Naive B cell (primary cell): ENCODE measurements around the gene TSNAXIP1. TPM values are rescaled to one million over a fixed set of nuclear protein-coding genes. Genes with fewer than 3 reads are reported as not detected.

ENCODE experiments used
- ATAC-seq, 2 donors: fragments of 150-1000 bp; cut with Tn5 transposase; 2 replicates each; pipeline ENCODE4 v1.10.0; 2021; ENCODE audit warnings: low read depth in 2 of 2, mild to moderate bottlenecking in 2 of 2, moderate library complexity in 2 of 2
- DNase-seq: peaks from one replicate; pipeline ENCODE4 v3.0.0; 2022
- H3K27ac Mint-ChIP-seq, 6 donors: one replicate each; pipeline ENCODE4 v1.8.0; 2020 to 2022; ENCODE audit warnings: mild to moderate bottlenecking in 6 of 6, mixed read lengths in 6 of 6, moderate library complexity in 5 of 6, inconsistent platforms in 2 of 6
- H3K27me3 Mint-ChIP-seq, 3 donors: one replicate each; pipeline ENCODE4 v1.8.0; 2021 to 2022; ENCODE audit warnings: mixed read lengths in 3 of 3, mild to moderate bottlenecking in 1 of 3
- H3K36me3 Mint-ChIP-seq, 2 donors: one replicate each; pipeline ENCODE4 v1.8.0; 2020 to 2022; ENCODE audit warnings: mixed read lengths in 2 of 2, inconsistent platforms in 1 of 2, mild to moderate bottlenecking in 1 of 2
- H3K4me1 Mint-ChIP-seq, 3 donors: one replicate each; pipeline ENCODE4 v1.8.0; 2020 to 2022; ENCODE audit warnings: mixed read lengths in 3 of 3, inconsistent platforms in 1 of 3, mild to moderate bottlenecking in 1 of 3, moderate library complexity in 1 of 3
- H3K4me3 Mint-ChIP-seq, 8 donors: one replicate each; pipeline ENCODE4 v1.8.0; 2020 to 2022; ENCODE audit warnings: mild to moderate bottlenecking in 8 of 8, mixed read lengths in 8 of 8, moderate library complexity in 8 of 8, inconsistent platforms in 2 of 8
- H3K9me3 Mint-ChIP-seq, 7 donors: one replicate each; pipeline ENCODE4 v1.8.0; 2020 to 2022; ENCODE audit warnings: mixed read lengths in 7 of 7, mild to moderate bottlenecking in 5 of 7, inconsistent platforms in 2 of 7, moderate library complexity in 1 of 7
- polyA plus RNA-seq, 6 donors: library from polyadenylated mRNA; unstranded; fragments of 300-500 nt; fragmentation: Illumina TruSeq; gene quantifications; one replicate each; pipeline ENCODE4 v1.2.3, GENCODE V29; 2021; ENCODE audit warnings: low read depth in 6 of 6

TSNAXIP1 gene
- polyA plus RNA-seq, 6 donors from 2014 or later = not detected

DNA sequence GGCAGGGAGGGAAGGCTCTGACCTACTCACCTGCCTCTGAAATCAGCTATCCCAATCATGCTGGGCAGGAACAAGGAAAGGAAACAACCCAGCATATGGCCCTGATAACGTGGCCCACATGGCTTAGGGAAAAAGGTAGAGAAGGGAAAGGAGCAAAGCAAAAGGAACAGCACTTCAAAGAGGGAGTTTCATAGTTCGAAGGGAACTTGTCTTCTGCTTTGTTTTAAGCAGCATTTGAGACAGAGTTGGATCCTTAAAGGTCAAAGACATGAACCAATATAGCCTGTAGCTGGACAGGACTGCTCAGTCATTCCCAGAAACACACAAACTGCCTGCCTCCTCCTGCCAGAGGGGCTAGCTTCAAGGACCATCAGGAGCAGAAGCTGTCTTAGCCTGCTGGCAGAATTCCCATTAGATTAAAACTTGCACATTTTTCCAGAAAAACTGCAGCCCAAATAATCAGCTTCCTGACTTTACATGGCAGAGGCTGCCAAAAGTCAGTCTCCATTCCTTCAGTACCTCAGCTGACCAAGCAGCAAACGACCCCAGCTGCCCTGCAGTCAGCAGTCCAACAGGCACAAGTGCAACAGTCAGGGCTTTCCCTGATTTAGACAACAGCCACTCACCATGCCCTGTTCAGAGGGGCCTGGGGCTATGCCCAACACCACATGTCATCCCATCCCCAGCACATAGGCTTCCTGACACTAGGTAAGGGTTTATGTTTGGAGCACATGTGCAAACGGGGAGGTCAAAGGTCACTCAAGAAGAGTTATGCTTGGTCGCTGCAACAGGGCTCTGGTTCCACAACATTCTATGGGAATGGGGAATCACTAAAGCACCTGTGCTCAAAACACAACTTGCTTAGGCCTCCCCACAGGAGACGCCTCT, 32.9 kb upstream of the TSNAXIP1 start:
- H3K27ac Mint-ChIP-seq = peak overlapping the region in 1 of 6 donors; percentile 86
- H3K4me1 Mint-ChIP-seq = peaks cover 0 to 34% (median 20%) of the 10 kb centered on the region in 3 donors
- H3K4me3 Mint-ChIP-seq = no peak overlapping the region
- H3K9me3 Mint-ChIP-seq = no peaks in the 10 kb centered on the region
- no peaks in the 10 kb centered on the region for H3K27me3 Mint-ChIP-seq
- ATAC-seq (no peak), DNase-seq (no peak)
- H3K36me3 Mint-ChIP-seq = peaks cover 0 to 8% of the 10 kb centered on the region in 2 donors

DNA sequence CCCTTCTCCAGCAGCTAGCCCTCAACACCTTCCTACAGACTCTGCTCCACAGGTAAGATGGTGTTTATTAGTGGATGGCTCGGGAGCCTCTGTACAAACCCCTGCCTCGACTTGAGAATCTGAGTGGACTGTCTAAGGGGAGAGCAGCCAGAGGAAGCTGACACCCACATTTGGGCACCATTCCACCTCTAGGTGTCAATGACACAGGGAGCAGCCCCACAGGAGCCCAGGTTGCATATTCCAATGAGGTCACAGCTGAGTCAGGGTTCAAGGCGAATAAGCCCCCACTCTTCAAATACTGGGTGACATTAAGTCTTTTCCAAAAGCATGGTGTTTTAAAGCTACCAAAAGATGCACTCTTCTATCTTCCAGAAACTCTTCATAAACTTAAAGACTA, 32.2 kb upstream of the TSNAXIP1 start:
- ATAC-seq = no peak

GRCh38 chr16:67775273-67775672, 31.4 kb upstream of the TSNAXIP1 start:
- ATAC-seq = no peak
- Mint-ChIP-seq H3K27ac (peak overlapping the region in 2 of 6 donors; percentile 32 to 33), H3K36me3 (peaks cover 0 to 8% of the 10 kb centered on the region in 2 donors), H3K4me1 (peaks cover 8 to 43% (median 34%) of the 10 kb centered on the region in 3 donors), H3K9me3 (no peaks in the 10 kb centered on the region), H3K27me3 (no peaks in the 10 kb centered on the region), H3K4me3 (no peak overlapping the region)
- DNase-seq = no peak

More for the DNA sequence above, 32.2 kb upstream of the TSNAXIP1 start:
- no peaks in the 10 kb centered on the region for H3K9me3 Mint-ChIP-seq
- peaks cover under 1 to 35% (median 26%) of the 10 kb centered on the region in 3 donors for H3K4me1 Mint-ChIP-seq
- H3K36me3 Mint-ChIP-seq = peaks cover 0 to 8% of the 10 kb centered on the region in 2 donors
- DNase-seq = no peak
- no peak overlapping the region for H3K4me3 Mint-ChIP-seq
- H3K27ac Mint-ChIP-seq = no peak overlapping the region
- H3K27me3 Mint-ChIP-seq = no peaks in the 10 kb centered on the region

GRCh38 chr16:67779256-67780014, 27.3 kb upstream of the TSNAXIP1 start:
- Mint-ChIP-seq H3K4me1 (peaks cover 23 to 51% (median 36%) of the 10 kb centered on the region in 3 donors), H3K27ac (peak overlapping the region; percentile 9 to 75 (median 40)), H3K27me3 (no peaks in the 10 kb centered on the region), H3K4me3 (peak overlapping the region in 1 of 8 donors; percentile 20), H3K9me3 (no peaks in the 10 kb centered on the region), H3K36me3 (no peaks in the 10 kb centered on the region)
- ATAC-seq = peak in 1 of 2 donors; percentile 25
- DNase-seq = no peak

GRCh38 chr16:67780847-67781564, 25.7 kb upstream of the TSNAXIP1 start:
- no peak for ATAC-seq
- Mint-ChIP-seq H3K4me1 (peaks cover 23 to 43% (median 29%) of the 10 kb centered on the region in 3 donors), H3K9me3 (no peaks in the 10 kb centered on the region), H3K27me3 (no peaks in the 10 kb centered on the region), H3K4me3 (no peak overlapping the region), H3K36me3 (no peaks in the 10 kb centered on the region), H3K27ac (peak overlapping the region in 4 of 6 donors; percentile 61 to 81 (median 70))
- DNase-seq = no peak

DNA sequence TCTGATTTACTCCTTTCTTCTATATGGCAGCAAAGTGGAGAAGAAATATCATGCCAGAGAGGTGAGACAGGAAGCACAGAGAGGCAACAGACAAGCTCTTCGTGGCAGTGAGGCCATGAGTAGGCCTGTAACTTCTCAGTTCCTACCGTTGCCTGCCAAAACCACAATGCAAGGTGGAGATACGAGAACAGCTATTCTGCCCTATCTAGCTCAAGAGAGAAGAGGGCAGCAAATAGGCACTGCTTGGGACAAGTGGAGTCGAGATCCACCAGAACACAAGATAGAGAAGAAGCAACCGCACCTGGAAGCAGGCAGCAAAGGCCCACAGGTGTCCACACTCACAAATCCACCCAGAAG, 25.1 kb upstream of the TSNAXIP1 start:
- ATAC-seq (peak; percentile 35 to 45), DNase-seq (no peak)
- Mint-ChIP-seq H3K9me3 (no peaks in the 10 kb centered on the region), H3K4me1 (peaks cover 28 to 48% (median 33%) of the 10 kb centered on the region in 3 donors), H3K27ac (peak overlapping the region in 5 of 6 donors; percentile 56 to 81 (median 69)), H3K36me3 (no peaks in the 10 kb centered on the region), H3K4me3 (peak overlapping the region in 1 of 8 donors; percentile 57), H3K27me3 (no peaks in the 10 kb centered on the region)

- no peaks in the 10 kb centered on the region for H3K27me3 Mint-ChIP-seq
- no peak for DNase-seq
Measured at GRCh38 chr16:67782567-67783352, 23.9 kb upstream of the TSNAXIP1 start.

DNA sequence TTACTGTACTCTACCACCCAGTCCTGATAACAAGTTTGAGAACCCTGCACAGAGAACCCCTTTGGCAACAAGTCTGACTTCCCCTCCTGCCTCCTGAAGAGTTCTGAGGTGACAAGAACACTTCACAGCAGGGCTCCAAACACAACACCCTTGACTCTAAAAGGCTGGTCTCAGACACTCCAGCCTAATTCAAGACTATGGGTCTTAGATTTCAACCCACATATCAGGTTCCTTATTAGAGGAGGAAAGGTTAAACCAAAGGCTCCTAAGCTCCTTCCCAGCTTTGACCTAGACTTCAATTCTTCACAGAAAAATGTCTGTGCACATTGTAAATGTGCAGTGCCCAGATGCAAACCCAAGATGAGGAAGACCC, 23.4 kb upstream of the TSNAXIP1 start:
- Mint-ChIP-seq H3K27me3 (no peaks in the 10 kb centered on the region), H3K4me3 (no peak overlapping the region), H3K36me3 (no peaks in the 10 kb centered on the region), H3K27ac (peak overlapping the region in 2 of 6 donors; percentile 24 to 61), H3K9me3 (no peaks in the 10 kb centered on the region), H3K4me1 (peaks cover 34 to 47% (median 42%) of the 10 kb centered on the region in 3 donors)
- DNase-seq (no peak), ATAC-seq (no peak)

More at GRCh38 chr16:67782567-67783352, 23.9 kb upstream of the TSNAXIP1 start:
- Mint-ChIP-seq H3K4me3 (no peak overlapping the region), H3K4me1 (peaks cover 34 to 48% (median 42%) of the 10 kb centered on the region in 3 donors), H3K9me3 (no peaks in the 10 kb centered on the region), H3K36me3 (no peaks in the 10 kb centered on the region), H3K27ac (peak overlapping the region in 2 of 6 donors; percentile 15 to 33)
- no peak for ATAC-seq

DNA sequence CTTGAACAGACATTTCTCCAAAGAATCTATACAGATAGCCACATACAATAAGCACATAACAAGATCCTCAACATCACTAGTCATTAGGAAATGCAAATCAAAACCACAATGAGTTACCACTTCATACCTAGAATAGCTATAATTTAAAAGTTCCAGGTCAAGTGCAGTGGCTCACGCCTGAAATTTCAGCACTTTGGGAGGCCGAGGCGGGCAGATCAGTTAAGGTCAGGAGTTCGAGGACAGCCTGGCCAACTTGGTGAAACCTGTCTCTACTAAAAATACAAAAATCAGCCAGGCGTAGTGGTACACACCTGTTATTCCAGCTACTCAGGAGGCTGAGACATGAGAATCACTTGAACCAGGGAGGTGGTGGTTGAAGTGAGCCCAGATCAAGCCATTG, 20.2 kb upstream of the TSNAXIP1 start:
- no peak for ATAC-seq

DNA sequence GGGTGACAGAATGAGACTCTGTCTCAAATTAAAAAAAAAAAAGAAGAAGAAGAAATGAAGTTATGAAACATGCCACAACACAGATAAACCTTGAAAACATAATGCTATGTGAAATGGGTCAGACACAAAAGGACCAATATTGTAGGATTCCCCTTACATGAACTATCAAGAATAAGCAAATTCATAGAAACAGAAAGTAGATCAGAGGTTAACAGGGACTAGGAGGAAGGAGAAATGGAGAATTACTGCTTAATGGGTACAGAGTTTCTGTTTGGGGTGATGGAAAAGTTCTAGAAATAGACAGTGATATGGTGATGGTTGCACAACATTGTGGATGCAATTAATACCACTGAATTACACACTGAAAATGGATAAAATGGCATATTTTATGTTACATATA, 16.6 kb upstream of the TSNAXIP1 start:
- H3K9me3 Mint-ChIP-seq = no peaks in the 10 kb centered on the region
- ATAC-seq = peak; percentile 41 to 49
- H3K4me3 Mint-ChIP-seq = peak overlapping the region in 1 of 8 donors; percentile 30
- DNase-seq = no peak
- H3K36me3 Mint-ChIP-seq = no peaks in the 10 kb centered on the region
- peak overlapping the region in 4 of 6 donors; percentile 39 to 71 (median 54) for H3K27ac Mint-ChIP-seq
- H3K27me3 Mint-ChIP-seq = no peaks in the 10 kb centered on the region
- H3K4me1 Mint-ChIP-seq = peaks cover 23 to 31% (median 29%) of the 10 kb centered on the region in 3 donors

More for the DNA sequence above, 20.2 kb upstream of the TSNAXIP1 start:
- Mint-ChIP-seq H3K9me3 (no peaks in the 10 kb centered on the region), H3K36me3 (no peaks in the 10 kb centered on the region), H3K27me3 (no peaks in the 10 kb centered on the region), H3K27ac (peak overlapping the region in 3 of 6 donors; percentile 17 to 61 (median 54)), H3K4me3 (peak overlapping the region in 3 of 8 donors; percentile 12 to 72 (median 12)), H3K4me1 (peaks cover 27 to 40% (median 33%) of the 10 kb centered on the region in 3 donors)
- DNase-seq = no peak

DNA sequence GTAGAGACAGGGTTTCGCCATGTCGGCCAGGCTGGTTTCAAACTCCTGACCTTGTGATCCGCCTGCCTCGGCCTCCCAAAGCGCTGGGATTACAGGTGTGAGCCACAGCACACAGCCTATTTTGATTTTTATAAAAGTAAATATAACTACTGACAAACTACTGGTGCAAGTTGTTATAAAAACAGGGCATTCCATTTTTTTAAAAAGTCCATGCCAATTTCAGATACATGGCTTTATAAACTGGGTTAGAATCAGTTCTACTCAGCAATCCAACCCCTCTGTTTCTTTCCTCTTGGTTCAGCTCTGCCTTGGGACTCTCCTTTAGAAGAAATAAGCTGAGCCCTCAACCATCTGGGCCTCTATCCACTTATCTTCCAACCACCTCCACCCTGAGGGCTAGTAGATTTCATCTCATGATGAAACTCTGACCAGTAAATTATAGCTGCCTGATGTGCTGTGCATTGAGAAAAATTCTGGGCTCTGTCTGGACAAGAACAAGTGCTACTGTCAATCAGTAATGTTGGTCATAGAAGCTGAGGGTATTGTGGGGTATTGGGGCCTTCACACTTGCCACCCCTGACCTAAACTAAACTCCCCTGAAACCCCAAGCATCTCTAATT, 10.5 kb upstream of the TSNAXIP1 start:
- no peaks in the 10 kb centered on the region for H3K27me3 Mint-ChIP-seq
- peak overlapping the region in 3 of 6 donors; percentile 20 to 56 (median 46) for H3K27ac Mint-ChIP-seq
- H3K4me3 Mint-ChIP-seq = no peak overlapping the region
- ATAC-seq = no peak
- peaks cover 0 to 7% of the 10 kb centered on the region in 2 donors for H3K36me3 Mint-ChIP-seq
- no peak for DNase-seq
- H3K9me3 Mint-ChIP-seq = no peaks in the 10 kb centered on the region
- peaks cover 34 to 51% (median 48%) of the 10 kb centered on the region in 3 donors for H3K4me1 Mint-ChIP-seq

DNA sequence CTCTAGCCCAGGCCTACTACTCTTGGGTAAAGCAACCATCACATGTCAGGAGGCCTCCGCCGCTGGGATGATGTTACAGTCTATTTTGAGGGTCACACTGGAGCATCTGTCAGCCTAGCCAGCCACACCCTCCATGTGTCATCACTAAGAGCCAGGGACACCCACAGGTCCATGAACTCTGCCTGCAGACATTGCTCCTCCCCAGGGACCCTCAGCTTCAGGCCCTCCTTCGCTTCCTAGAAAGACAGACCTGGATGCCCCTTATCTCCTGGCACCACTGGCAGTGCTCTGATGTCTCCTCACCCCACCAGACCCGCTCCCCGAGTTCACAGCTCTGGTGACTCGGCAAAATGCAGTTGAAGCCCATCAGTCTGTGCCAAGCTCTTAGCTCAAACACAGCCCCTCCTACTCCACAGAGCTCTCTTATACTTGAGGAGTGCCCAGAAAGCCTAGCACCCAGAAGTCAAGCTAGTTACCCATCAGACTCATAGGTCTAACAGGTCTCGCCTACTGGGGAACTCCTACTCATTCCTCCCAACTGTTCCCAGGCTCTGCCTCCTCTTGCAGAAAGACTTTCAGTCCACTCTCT, 6.3 kb upstream of the TSNAXIP1 start:
- Mint-ChIP-seq H3K4me1 (peaks cover 48 to 85% (median 82%) of the 10 kb centered on the region in 3 donors), H3K4me3 (peak overlapping the region in 5 of 8 donors; percentile 10 to 95 (median 53)), H3K36me3 (peaks cover 5 to 7% of the 10 kb centered on the region in 2 donors), H3K9me3 (no peaks in the 10 kb centered on the region), H3K27ac (peak overlapping the region in 3 of 6 donors; percentile 79 to 98 (median 96)), H3K27me3 (no peaks in the 10 kb centered on the region)
- ATAC-seq = no peak
- DNase-seq = no peak
